Adrenal gland (tissue), 5 donors: ENCODE measurements around the gene TTYH2.

Experiments
- POLR2A ChIP-seq, 2 donors: fragments of 450-650 bp; IDR thresholded peaks; one replicate each; pipeline ENCODE4 v1.6.1; 2017; ENCODE audit warnings: antibody characterized with exemption in 2 of 2, mild to moderate bottlenecking in 2 of 2, moderate library complexity in 1 of 2
- TF ChIP-seq, protein P1 (sequence below), 6 experiments: fragments of 450-650 bp in 4 of 6; fragments of 200-600 bp in 2 of 6; sonication (generic) in 1 of 6; IDR thresholded peaks; 1 replicate in 5 of 6; 2 replicates in 1 of 6; pipeline versions ENCODE4 v1.5.1 to v1.8.0; 2016 to 2021; ENCODE audit warnings: antibody characterized with exemption in 6 of 6, mild to moderate bottlenecking in 2 of 6, moderate library complexity in 1 of 6
- donor health status: DM: no; HTN: no; CAD: no.

DNA sequence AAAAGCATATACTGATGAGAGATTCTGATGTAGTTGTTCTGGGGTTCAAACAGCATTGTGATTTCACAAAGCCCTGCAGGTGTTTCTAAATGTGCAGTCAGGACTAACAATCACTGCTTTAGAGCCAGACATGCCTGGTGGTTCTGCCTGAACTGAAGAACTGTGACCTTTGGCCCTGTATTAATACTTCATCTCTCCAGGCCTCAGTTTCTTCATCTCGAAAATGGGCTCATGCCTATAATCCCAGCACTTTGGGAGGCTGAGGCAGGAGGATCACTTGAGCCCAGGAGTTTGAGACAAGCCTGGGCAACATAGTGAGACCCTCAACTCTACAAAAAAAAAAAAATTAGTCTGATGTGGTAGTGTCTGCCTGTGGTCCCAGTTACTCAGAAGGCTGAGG lies 64.6 kb downstream of the TTYH2 start:
- TF ChIP-seq, protein P1, sequence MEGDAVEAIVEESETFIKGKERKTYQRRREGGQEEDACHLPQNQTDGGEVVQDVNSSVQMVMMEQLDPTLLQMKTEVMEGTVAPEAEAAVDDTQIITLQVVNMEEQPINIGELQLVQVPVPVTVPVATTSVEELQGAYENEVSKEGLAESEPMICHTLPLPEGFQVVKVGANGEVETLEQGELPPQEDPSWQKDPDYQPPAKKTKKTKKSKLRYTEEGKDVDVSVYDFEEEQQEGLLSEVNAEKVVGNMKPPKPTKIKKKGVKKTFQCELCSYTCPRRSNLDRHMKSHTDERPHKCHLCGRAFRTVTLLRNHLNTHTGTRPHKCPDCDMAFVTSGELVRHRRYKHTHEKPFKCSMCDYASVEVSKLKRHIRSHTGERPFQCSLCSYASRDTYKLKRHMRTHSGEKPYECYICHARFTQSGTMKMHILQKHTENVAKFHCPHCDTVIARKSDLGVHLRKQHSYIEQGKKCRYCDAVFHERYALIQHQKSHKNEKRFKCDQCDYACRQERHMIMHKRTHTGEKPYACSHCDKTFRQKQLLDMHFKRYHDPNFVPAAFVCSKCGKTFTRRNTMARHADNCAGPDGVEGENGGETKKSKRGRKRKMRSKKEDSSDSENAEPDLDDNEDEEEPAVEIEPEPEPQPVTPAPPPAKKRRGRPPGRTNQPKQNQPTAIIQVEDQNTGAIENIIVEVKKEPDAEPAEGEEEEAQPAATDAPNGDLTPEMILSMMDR (IDR thresholded peaks at IDR 0.05), result no peak
- no peak for TF ChIP-seq POLR2A (IDR thresholded peaks at IDR 0.05)
